ENCODE measurements around the gene ALK.

Gene ALK

GRCh38 chr2:29940706-29941105, 19.3 kb upstream of the ALK start:
- no peaks in the 10 kb centered on the region for H3K9me3 ChIP-seq (ENCODE audit: control insufficient read depth, insufficient read depth, low read length)
- no peak overlapping the region for H3K27ac ChIP-seq (ENCODE audit: low read depth, low read length)
- no peaks in the 10 kb centered on the region for H3K4me1 ChIP-seq (ENCODE audit: control insufficient read depth, insufficient read depth, low read length)
- H3K27me3 ChIP-seq (ENCODE audit: control insufficient read depth, insufficient read depth, low read length) = no peaks in the 10 kb centered on the region
- no peaks in the 10 kb centered on the region for H3K36me3 ChIP-seq (ENCODE audit: control insufficient read depth, insufficient read depth, low read length)
- H3K9ac ChIP-seq (ENCODE audit: low read depth, low read length) = no peak overlapping the region
- no peak overlapping the region for H3K4me3 ChIP-seq (ENCODE audit: low read depth, low read length)

DNA sequence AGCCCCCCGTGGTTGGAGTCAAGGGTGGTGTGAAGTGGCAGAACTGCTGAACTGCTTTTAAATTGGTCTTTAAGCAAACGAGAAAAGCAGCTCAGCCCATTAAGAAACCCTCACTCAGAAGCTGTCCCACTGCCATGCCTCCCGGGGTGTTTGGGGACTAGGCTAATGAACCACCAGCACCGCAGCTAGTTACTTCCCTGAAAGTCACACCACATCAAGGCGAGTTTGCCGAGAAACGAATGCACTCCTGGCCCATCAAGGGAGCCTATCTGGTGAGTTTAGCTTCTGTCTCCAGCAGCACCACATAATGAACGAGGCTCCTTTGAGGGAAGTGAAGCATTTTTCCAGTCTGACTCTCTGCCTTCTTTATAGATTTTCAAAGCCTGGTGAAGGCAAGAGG, 14.6 kb upstream of the ALK start:
- H3K36me3 ChIP-seq (ENCODE audit: control insufficient read depth, insufficient read depth, low read length) = no peaks in the 10 kb centered on the region
- no peaks in the 10 kb centered on the region for H3K27me3 ChIP-seq (ENCODE audit: control insufficient read depth, insufficient read depth, low read length)
- H3K9ac ChIP-seq (ENCODE audit: low read depth, low read length) = no peak overlapping the region
- H3K4me3 ChIP-seq (ENCODE audit: low read depth, low read length) = no peak overlapping the region
- no peak overlapping the region for H3K27ac ChIP-seq (ENCODE audit: low read depth, low read length)
- no peaks in the 10 kb centered on the region for H3K4me1 ChIP-seq (ENCODE audit: control insufficient read depth, insufficient read depth, low read length)
- no peaks in the 10 kb centered on the region for H3K9me3 ChIP-seq (ENCODE audit: control insufficient read depth, insufficient read depth, low read length)

DNA sequence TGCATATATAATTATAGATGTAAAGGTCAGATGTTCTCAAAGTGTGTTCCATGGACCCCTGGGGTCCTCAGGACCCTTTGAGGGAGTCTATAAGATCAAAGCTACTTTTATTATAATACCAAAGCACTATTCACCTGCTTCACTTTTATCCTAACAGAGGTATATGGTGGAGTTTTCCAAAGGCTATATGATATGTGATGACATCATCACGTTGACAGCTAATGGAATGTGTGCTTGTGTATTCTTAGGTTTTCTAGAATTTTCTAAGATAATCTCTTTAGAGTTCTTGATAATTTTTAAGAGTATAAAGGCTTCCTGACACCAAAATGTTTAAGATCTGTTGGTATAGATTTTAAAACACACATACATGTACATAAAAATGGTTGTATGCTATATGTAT, 10.4 kb upstream of the ALK start:
- no peak overlapping the region for H3K27ac ChIP-seq (ENCODE audit: low read depth, low read length)
- H3K36me3 ChIP-seq (ENCODE audit: control insufficient read depth, insufficient read depth, low read length) = no peaks in the 10 kb centered on the region
- no peak overlapping the region for H3K4me3 ChIP-seq (ENCODE audit: low read depth, low read length)
- no peaks in the 10 kb centered on the region for H3K4me1 ChIP-seq (ENCODE audit: control insufficient read depth, insufficient read depth, low read length)
- H3K9me3 ChIP-seq (ENCODE audit: control insufficient read depth, insufficient read depth, low read length) = no peaks in the 10 kb centered on the region
- no peaks in the 10 kb centered on the region; the same call in 1 of the 2 replicates for H3K27me3 ChIP-seq (ENCODE audit: control insufficient read depth, insufficient read depth, low read length)
- no peak overlapping the region for H3K9ac ChIP-seq (ENCODE audit: low read depth, low read length)

DNA sequence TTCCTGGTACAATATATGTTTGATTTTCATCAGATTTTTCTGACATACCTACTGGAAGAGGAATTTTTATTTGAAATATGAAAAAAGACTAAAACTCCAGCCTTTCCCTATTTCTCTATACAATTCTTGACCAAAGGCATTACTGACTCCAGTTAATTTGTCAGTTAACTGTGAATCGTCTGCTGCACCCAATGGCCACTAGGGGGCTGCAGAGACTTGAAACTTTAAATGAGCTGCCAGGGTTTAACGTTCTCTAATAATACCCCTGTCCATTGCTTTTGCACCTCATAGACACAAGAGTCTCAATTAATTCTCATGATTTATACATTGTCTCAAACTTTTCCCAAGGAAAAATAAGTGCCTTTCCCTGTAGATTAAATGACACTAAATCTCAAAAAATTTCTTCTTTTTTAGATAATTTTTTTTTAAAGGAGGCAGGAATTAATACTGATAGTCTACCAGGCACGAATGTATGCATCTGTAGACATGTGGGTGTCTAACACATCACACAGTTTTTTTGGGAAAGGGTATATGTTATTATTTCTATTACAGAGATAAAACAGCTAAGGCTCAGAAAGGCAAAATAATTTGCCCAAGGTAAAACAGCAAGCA, 1.8 kb upstream of the ALK start:
- no peak overlapping the region for H3K27ac ChIP-seq (ENCODE audit: low read depth, low read length)
- no peaks in the 10 kb centered on the region for H3K9me3 ChIP-seq (ENCODE audit: control insufficient read depth, insufficient read depth, low read length)
- H3K4me1 ChIP-seq (ENCODE audit: control insufficient read depth, insufficient read depth, low read length) = peaks cover 10% of the 10 kb centered on the region
- H3K36me3 ChIP-seq (ENCODE audit: control insufficient read depth, insufficient read depth, low read length) = no peaks in the 10 kb centered on the region
- H3K9ac ChIP-seq (ENCODE audit: low read depth, low read length) = no peak overlapping the region
- H3K4me3 ChIP-seq (ENCODE audit: low read depth, low read length) = no peak overlapping the region
- H3K27me3 ChIP-seq (ENCODE audit: control insufficient read depth, insufficient read depth, low read length) = peaks cover 38% of the 10 kb centered on the region

DNA sequence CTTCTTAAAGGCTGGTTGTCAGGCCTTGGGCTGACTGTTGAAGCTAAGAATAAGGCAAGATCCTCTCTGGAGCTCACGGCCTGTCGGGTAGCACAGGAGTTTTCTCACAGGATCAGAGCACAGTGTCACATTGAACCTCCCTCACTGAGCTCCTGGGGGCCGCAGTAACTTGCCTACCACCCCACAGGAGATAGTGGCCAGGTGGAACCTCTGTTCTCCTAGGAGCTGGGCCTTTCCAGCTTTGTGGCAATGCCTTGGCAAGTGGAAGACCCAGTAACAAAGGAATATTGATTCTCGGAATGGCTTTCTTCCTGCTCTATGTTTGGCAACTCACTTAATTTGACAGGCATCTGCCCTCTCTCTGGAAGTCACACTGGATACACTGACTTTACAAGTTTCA, 1.2 kb upstream of the ALK start:
- H3K4me3 ChIP-seq (ENCODE audit: low read depth, low read length) = no peak overlapping the region

DNA sequence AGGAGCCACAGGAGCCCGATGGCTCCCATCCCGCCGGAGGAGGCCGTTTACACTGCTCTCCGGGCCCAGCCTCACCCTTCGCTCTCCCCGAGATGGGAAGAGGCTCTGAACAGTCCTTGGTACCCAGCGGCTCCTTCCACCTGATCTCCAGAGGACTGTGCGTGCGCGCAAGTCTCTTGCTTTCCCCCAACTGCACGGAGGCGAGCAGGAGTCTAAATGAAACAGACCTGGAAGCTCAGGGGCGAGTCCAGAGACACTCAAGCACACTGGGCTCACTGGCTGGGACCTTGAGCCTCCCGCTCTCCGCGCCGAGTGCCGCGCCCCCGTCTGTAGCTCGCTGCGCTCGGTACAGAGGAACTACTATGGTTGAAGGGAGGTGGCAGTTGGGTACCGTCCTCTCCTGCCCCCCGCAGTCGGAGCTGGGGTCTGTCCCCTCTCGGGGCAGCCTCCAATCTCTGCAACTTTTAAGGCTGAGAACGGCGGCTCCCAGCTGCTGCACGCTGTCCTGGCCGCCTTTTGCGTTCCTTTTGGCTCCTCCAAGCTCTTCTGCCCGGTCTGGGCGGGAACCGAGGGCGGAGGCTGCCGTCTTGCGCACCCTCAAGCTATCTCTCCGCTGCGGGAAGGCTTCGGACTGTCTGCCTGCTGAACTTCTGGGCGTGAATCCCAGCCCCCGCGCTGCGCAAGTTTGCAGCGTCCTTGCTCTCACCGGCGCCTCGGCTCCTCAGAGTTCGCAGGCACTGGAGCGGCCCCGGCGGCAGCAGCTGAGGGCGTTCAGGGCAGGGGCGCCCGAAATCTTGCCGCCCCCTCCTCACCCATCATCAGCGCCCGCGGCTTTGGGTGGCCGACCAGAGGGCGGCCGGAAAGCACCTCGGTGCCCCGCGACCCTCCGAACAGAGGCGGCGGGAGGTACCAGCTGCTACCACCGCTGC, 491 bp downstream of the ALK start:
- Histone ChIP-seq H3K36me3 (ENCODE audit: control insufficient read depth, insufficient read depth, low read length) (no peaks in the 10 kb centered on the region), H3K4me3 (ENCODE audit: low read depth, low read length) (peak overlapping the region; percentile 67), H3K27me3 (ENCODE audit: control insufficient read depth, insufficient read depth, low read length) (peaks cover 56% of the 10 kb centered on the region), H3K9ac (ENCODE audit: low read depth, low read length) (no peak overlapping the region), H3K4me1 (ENCODE audit: control insufficient read depth, insufficient read depth, low read length) (peaks cover 10% of the 10 kb centered on the region), H3K27ac (ENCODE audit: low read depth, low read length) (no peak overlapping the region), H3K9me3 (ENCODE audit: control insufficient read depth, insufficient read depth, low read length) (no peaks in the 10 kb centered on the region)

More for the DNA sequence above, 1.2 kb upstream of the ALK start:
- H3K36me3 ChIP-seq (ENCODE audit: control insufficient read depth, insufficient read depth, low read length) = no peaks in the 10 kb centered on the region
- H3K27me3 ChIP-seq (ENCODE audit: control insufficient read depth, insufficient read depth, low read length) = peaks cover 44% of the 10 kb centered on the region
- no peak overlapping the region for H3K27ac ChIP-seq (ENCODE audit: low read depth, low read length)
- H3K9ac ChIP-seq (ENCODE audit: low read depth, low read length) = no peak overlapping the region
- no peaks in the 10 kb centered on the region for H3K9me3 ChIP-seq (ENCODE audit: control insufficient read depth, insufficient read depth, low read length)
- H3K4me1 ChIP-seq (ENCODE audit: control insufficient read depth, insufficient read depth, low read length) = peaks cover 10% of the 10 kb centered on the region

GRCh38 chr2:29920130-29920577, 1.2 kb downstream of the ALK start:
- no peak overlapping the region for H3K9ac ChIP-seq (ENCODE audit: low read depth, low read length)
- H3K36me3 ChIP-seq (ENCODE audit: control insufficient read depth, insufficient read depth, low read length) = no peaks in the 10 kb centered on the region
- no peak overlapping the region for H3K27ac ChIP-seq (ENCODE audit: low read depth, low read length)
- peaks cover 56% of the 10 kb centered on the region for H3K27me3 ChIP-seq (ENCODE audit: control insufficient read depth, insufficient read depth, low read length)
- peak overlapping the region; percentile 67 for H3K4me3 ChIP-seq (ENCODE audit: low read depth, low read length)
- peaks cover 10% of the 10 kb centered on the region for H3K4me1 ChIP-seq (ENCODE audit: control insufficient read depth, insufficient read depth, low read length)
- no peaks in the 10 kb centered on the region for H3K9me3 ChIP-seq (ENCODE audit: control insufficient read depth, insufficient read depth, low read length)

GRCh38 chr2:29918941-29919340, 2.4 kb downstream of the ALK start:
- Histone ChIP-seq H3K4me3 (ENCODE audit: low read depth, low read length) (no peak overlapping the region), H3K4me1 (ENCODE audit: control insufficient read depth, insufficient read depth, low read length) (peaks cover 10% of the 10 kb centered on the region), H3K9ac (ENCODE audit: low read depth, low read length) (no peak overlapping the region), H3K36me3 (ENCODE audit: control insufficient read depth, insufficient read depth, low read length) (no peaks in the 10 kb centered on the region), H3K9me3 (ENCODE audit: control insufficient read depth, insufficient read depth, low read length) (no peaks in the 10 kb centered on the region), H3K27ac (ENCODE audit: low read depth, low read length) (no peak overlapping the region), H3K27me3 (ENCODE audit: control insufficient read depth, insufficient read depth, low read length) (peaks cover 56% of the 10 kb centered on the region)

GRCh38 chr2:29917781-29918180, 3.6 kb downstream of the ALK start:
- no peaks in the 10 kb centered on the region for H3K9me3 ChIP-seq (ENCODE audit: control insufficient read depth, insufficient read depth, low read length)
- peaks cover 10% of the 10 kb centered on the region for H3K4me1 ChIP-seq (ENCODE audit: control insufficient read depth, insufficient read depth, low read length)
- H3K27me3 ChIP-seq (ENCODE audit: control insufficient read depth, insufficient read depth, low read length) = peaks cover 56% of the 10 kb centered on the region
- H3K27ac ChIP-seq (ENCODE audit: low read depth, low read length) = no peak overlapping the region
- no peaks in the 10 kb centered on the region for H3K36me3 ChIP-seq (ENCODE audit: control insufficient read depth, insufficient read depth, low read length)
- no peak overlapping the region for H3K4me3 ChIP-seq (ENCODE audit: low read depth, low read length)
- no peak overlapping the region for H3K9ac ChIP-seq (ENCODE audit: low read depth, low read length)

DNA sequence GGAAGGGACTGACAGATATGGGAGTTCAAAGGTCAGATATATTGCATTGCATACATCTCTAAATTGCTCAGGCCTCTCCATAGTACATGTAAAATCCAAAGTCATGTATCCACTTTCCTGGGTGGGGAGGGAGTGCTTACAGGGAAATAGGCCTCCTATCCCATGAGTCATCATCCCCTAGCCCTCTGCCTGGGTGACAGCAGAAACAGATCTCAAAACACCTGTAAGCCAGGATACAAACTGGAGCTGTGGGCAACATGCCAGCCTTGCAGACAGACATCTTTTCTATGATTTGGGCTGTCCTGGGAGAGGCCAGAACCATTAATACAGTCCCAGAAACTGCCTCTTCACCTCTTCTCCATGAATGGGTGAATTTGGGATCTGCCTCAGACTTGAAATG, 4.8 kb downstream of the ALK start:
- peaks cover 50% of the 10 kb centered on the region for H3K27me3 ChIP-seq (ENCODE audit: control insufficient read depth, insufficient read depth, low read length)

GRCh38 chr2:29910960-29911359, 10.4 kb downstream of the ALK start:
- H3K27ac ChIP-seq (ENCODE audit: low read depth, low read length) = no peak overlapping the region
- H3K4me3 ChIP-seq (ENCODE audit: low read depth, low read length) = no peak overlapping the region
- H3K4me1 ChIP-seq (ENCODE audit: control insufficient read depth, insufficient read depth, low read length) = no peaks in the 10 kb centered on the region
- H3K36me3 ChIP-seq (ENCODE audit: control insufficient read depth, insufficient read depth, low read length) = no peaks in the 10 kb centered on the region
- no peaks in the 10 kb centered on the region for H3K9me3 ChIP-seq (ENCODE audit: control insufficient read depth, insufficient read depth, low read length)
- no peak overlapping the region for H3K9ac ChIP-seq (ENCODE audit: low read depth, low read length)
- 0 out of 2 replicates have a peak, but pooled peaks cover under 1% of the 10 kb centered on the region for H3K27me3 ChIP-seq (ENCODE audit: control insufficient read depth, insufficient read depth, low read length)

More for the DNA sequence above, 4.8 kb downstream of the ALK start:
- no peak overlapping the region for H3K9ac ChIP-seq (ENCODE audit: low read depth, low read length)
- H3K9me3 ChIP-seq (ENCODE audit: control insufficient read depth, insufficient read depth, low read length) = no peaks in the 10 kb centered on the region
- no peak overlapping the region for H3K27ac ChIP-seq (ENCODE audit: low read depth, low read length)
- no peak overlapping the region for H3K4me3 ChIP-seq (ENCODE audit: low read depth, low read length)
- peaks cover 5% of the 10 kb centered on the region; the same call in 1 of the 2 replicates for H3K4me1 ChIP-seq (ENCODE audit: control insufficient read depth, insufficient read depth, low read length)
- no peaks in the 10 kb centered on the region for H3K36me3 ChIP-seq (ENCODE audit: control insufficient read depth, insufficient read depth, low read length)

All from HUES48 (cell line).